Measurements from ENCODE around the gene DNAJC12. TPM values are rescaled to one million over a fixed set of nuclear protein-coding genes. Genes with fewer than 3 reads are reported as not detected.

Gene DNAJC12
- polyA plus RNA-seq, 2 of the 4 experiments (the other 2 are of a cell fraction) = 19.1 to 80.0 TPM

DNA sequence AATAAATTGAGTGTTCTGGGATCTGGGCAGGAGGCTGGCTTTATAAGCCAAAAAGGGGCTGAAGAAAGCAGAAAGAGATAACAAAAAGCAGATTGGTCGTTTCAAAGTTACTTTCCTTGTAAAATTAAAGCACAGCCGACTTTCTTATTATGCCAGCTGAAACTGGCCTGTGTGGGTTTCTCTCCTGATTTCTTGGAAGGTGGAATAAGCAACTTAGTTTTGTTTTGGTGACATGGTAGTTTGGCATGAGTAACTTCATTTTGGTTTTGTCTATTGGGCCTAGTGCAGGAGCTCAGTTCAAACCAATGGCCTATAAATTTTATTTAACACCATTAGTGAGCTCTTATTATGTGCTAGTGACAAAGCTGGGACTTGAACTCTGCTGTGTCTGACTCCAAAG, 13.2 kb upstream of the DNAJC12 start:
- TF ChIP-seq HOXB13 (CRISPR knock-in tag; IDR thresholded peaks at IDR 0.05; ENCODE audit: low read depth) = no peak
- no peak for TF ChIP-seq RARB (CRISPR knock-in tag; IDR thresholded peaks at IDR 0.05)
- no peak for TF ChIP-seq SMC3 (IDR thresholded peaks at IDR 0.05)
- no peak for TF ChIP-seq CHD2 (IDR thresholded peaks at IDR 0.05; ENCODE audit: low read length, partially characterized antibody)
- TF ChIP-seq NFE2L2 (conservative IDR thresholded peaks at IDR 0.05; ENCODE audit: low read length) = no peak
- FAIRE-seq (no peak), ATAC-seq (no peak), DNase-seq (ENCODE audit: low read depth in 1 of 2, low spot score in 1 of 2) (no peak)
- POLR2A ChIA-PET = no interaction called here
- WGBS (ENCODE audit: missing lambda C conversion rate) = 83% methylated on average over 2 of the region's 2 CpGs
- Histone ChIP-seq H3K4me3 (no peak overlapping the region), H3K4me2 (no peak overlapping the region), H3K9me3 (no peaks in the 10 kb centered on the region), H3K4me1 (peaks cover 5% of the 10 kb centered on the region; the same call in 1 of the 3 replicates), H3K27ac (peak overlapping the region in 1 of 2 experiments; percentile 89; a peak in 2 of 6 replicates)
- CTCF ChIA-PET = interaction anchor here (0.7 to 3.0 kb wide), 5 partner anchors 15 to 154 kb away, joined by 3 to 16 read pairs (median 4); no protein-coding TSS in a partner anchor

GRCh38 chr10:67849331-67850011, 11.5 kb upstream of the DNAJC12 start:
- Histone ChIP-seq H3K4me3 (peak overlapping the region; percentile 59), H3K4me1 (peaks cover 5% of the 10 kb centered on the region; the same call in 1 of the 3 replicates), H3K4me2 (peak overlapping the region; percentile 61), H3K27ac (peak overlapping the region; percentile 89 to 90), H3K9me3 (no peaks in the 10 kb centered on the region)
- FAIRE-seq (peak; percentile 36), DNase-seq (ENCODE audit: low read depth in 1 of 2, low spot score in 1 of 2) (peak; percentile 90 to 96), ATAC-seq (peak; percentile 99 to 100)
- POLR2A ChIA-PET = interaction anchor here (0.9 to 2.0 kb wide), 5 partner anchors 12 to 61 kb away, joined by 5 to 6 read pairs (median 5); partner anchors contain the start of gene DNAJC12
- 1% methylated on average over 36 of the region's 36 CpGs for WGBS (ENCODE audit: missing lambda C conversion rate)
- TF ChIP-seq ZFP36 (IDR thresholded peaks at IDR 0.05; ENCODE audit: borderline replicate concordance, partially characterized antibody) (no peak), CHD2 (IDR thresholded peaks at IDR 0.05; ENCODE audit: low read length, partially characterized antibody) (peak; percentile 98), JUNB (IDR thresholded peaks at IDR 0.05) (no peak), KDM5A (IDR thresholded peaks at IDR 0.05) (peak; percentile 35; the same call in 1 of the 2 replicates), JUN (IDR thresholded peaks at IDR 0.05) (peak; percentile 70 to 85; a peak in 4 of 5 replicates), GATA3 (IDR thresholded peaks at IDR 0.05; ENCODE audit: borderline replicate concordance) (peak; percentile 74), POLR2A (IDR thresholded peaks at IDR 0.05; ENCODE audit: low read length) (peak; percentile 58), MAZ (IDR thresholded peaks at IDR 0.05; ENCODE audit: borderline replicate concordance, low read depth, low read length) (no peak; the same call in 1 of the 2 replicates), TP53 (CRISPR knock-in tag; IDR thresholded peaks at IDR 0.05) (no peak)
- TF ChIP-seq, protein P1, sequence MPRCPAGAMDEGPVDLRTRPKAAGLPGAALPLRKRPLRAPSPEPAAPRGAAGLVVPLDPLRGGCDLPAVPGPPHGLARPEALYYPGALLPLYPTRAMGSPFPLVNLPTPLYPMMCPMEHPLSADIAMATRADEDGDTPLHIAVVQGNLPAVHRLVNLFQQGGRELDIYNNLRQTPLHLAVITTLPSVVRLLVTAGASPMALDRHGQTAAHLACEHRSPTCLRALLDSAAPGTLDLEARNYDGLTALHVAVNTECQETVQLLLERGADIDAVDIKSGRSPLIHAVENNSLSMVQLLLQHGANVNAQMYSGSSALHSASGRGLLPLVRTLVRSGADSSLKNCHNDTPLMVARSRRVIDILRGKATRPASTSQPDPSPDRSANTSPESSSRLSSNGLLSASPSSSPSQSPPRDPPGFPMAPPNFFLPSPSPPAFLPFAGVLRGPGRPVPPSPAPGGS (IDR thresholded peaks at IDR 0.05) = peak; percentile 70; the same call in 1 of the 3 replicates
- TF ChIP-seq, protein P2, sequence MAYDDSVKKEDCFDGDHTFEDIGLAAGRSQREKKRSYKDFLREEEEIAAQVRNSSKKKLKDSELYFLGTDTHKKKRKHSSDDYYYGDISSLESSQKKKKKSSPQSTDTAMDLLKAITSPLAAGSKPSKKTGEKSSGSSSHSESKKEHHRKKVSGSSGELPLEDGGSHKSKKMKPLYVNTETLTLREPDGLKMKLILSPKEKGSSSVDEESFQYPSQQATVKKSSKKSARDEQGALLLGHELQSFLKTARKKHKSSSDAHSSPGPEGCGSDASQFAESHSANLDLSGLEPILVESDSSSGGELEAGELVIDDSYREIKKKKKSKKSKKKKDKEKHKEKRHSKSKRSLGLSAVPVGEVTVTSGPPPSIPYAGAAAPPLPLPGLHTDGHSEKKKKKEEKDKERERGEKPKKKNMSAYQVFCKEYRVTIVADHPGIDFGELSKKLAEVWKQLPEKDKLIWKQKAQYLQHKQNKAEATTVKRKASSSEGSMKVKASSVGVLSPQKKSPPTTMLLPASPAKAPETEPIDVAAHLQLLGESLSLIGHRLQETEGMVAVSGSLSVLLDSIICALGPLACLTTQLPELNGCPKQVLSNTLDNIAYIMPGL (CRISPR knock-in tag; IDR thresholded peaks at IDR 0.05; ENCODE audit: borderline replicate concordance) = no peak
- TF ChIP-seq, protein P3, sequence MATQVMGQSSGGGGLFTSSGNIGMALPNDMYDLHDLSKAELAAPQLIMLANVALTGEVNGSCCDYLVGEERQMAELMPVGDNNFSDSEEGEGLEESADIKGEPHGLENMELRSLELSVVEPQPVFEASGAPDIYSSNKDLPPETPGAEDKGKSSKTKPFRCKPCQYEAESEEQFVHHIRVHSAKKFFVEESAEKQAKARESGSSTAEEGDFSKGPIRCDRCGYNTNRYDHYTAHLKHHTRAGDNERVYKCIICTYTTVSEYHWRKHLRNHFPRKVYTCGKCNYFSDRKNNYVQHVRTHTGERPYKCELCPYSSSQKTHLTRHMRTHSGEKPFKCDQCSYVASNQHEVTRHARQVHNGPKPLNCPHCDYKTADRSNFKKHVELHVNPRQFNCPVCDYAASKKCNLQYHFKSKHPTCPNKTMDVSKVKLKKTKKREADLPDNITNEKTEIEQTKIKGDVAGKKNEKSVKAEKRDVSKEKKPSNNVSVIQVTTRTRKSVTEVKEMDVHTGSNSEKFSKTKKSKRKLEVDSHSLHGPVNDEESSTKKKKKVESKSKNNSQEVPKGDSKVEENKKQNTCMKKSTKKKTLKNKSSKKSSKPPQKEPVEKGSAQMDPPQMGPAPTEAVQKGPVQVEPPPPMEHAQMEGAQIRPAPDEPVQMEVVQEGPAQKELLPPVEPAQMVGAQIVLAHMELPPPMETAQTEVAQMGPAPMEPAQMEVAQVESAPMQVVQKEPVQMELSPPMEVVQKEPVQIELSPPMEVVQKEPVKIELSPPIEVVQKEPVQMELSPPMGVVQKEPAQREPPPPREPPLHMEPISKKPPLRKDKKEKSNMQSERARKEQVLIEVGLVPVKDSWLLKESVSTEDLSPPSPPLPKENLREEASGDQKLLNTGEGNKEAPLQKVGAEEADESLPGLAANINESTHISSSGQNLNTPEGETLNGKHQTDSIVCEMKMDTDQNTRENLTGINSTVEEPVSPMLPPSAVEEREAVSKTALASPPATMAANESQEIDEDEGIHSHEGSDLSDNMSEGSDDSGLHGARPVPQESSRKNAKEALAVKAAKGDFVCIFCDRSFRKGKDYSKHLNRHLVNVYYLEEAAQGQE (IDR thresholded peaks at IDR 0.05) = peak; percentile 98
- CTCF ChIA-PET = interaction anchor here (1.0 to 1.4 kb wide), 5 partner anchors 26 to 453 kb away, joined by 3 to 6 read pairs (median 4); no protein-coding TSS in a partner anchor

Data from A549 (cell line).